Measurements from ENCODE around the gene CEP55.

Gene CEP55

DNA sequence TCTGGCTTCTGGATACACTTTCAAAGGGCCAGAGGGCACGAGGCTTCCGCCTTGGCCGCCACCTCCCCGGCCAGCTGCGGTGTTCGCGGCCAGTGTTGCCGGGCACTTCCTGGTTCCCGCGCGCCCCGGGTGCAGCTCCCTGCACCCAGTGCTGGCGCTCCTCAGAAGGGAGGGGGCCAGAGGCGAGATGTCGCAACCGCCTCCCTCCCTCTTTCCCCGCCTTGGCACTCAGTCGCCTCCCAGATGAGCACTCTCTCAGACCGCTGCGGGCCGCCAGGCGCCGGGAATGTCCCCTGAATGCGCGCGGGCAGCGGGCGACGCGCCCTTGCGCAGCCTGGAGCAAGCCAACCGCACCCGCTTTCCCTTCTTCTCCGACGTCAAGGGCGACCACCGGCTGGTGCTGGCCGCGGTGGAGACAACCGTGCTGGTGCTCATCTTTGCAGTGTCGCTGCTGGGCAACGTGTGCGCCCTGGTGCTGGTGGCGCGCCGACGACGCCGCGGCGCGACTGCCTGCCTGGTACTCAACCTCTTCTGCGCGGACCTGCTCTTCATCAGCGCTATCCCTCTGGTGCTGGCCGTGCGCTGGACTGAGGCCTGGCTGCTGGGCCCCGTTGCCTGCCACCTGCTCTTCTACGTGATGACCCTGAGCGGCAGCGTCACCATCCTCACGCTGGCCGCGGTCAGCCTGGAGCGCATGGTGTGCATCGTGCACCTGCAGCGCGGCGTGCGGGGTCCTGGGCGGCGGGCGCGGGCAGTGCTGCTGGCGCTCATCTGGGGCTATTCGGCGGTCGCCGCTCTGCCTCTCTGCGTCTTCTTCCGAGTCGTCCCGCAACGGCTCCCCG is 70.2 kb downstream of the CEP55 start, which contains the start of gene FFAR4:
FFAR4 (plus strand) TSS at position 231 of the 842 bp plus-strand sequence; CDS start at position 287, 56 bp downstream.
- DNase-seq (ENCODE audit: low spot score), result no peak

DNA sequence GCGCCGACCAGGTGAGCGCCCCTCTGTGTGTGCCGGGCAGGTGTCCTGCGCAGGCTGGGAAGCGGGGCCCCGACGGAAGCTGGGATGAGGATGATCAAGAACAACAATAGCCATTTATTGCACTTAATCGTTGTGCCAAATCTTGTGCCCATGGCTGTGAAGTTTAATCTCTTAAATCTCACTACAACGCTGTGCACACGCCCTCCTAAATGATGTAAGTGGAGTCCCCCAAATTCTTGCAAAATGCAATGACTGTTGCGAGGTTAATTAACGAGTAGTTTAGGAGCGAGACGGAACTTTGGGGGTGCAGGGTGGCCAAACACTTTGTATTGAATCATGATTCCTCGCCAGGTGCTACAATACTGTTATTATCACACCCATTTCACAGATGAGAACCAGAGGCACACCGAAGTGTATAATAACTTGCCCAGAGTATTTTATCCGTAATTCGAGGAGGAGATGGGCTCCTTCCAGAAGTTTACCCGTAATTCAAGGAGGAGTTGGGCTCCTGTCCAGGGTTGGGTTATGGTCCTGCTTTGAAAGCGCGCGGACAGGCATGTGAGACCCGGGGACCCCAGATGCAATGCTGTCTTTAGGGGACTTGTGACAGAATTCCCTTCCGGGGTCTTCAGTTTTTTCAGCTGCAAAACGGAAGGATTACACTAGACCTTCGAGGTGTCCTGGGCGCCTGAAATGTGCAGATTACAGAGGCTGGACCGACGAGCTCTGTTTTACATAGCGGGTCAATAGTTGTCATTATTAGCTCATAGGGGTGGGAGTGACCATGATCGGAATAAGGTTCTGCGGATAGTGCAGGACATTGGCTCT is 71.1 kb downstream of the CEP55 start:
- no peak for DNase-seq (ENCODE audit: low spot score)

DNA sequence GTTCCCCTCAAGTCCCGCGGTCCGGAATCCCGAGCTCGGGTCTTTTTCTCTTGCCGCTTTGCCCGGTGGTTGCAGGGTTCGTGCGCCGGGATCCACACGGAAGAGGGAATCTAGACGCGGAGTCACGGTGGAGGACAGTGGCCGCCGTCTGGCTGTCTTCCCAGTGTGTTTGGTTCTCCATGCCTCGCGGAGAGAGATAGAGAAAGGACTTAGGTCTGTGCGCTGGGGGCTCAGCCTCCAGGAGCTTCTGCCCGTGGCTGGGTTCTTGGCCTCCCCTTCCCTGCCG is 71.6 kb downstream of the CEP55 start:
- no peak for DNase-seq (ENCODE audit: low spot score)

DNA sequence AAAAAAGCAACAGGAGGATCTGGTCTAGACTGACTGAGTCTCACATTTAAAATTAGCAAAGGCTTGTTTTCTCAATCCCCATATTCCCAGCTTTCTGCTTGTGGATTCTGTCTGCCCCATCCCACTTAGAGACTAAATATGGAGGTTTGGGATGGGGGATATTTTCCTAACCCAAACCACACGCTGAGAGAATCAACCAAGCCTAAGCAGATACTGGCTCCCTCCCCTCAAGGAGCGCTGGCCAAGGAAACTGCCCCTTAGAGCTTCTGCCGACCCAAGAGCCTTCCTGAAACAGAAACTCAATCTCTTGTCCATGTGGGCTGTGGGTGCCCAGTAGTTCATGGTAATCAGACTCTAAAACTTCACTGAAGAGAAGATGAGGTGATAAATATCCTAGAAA is 74.0 kb downstream of the CEP55 start:
- DNase-seq (ENCODE audit: low spot score), result no peak

DNA sequence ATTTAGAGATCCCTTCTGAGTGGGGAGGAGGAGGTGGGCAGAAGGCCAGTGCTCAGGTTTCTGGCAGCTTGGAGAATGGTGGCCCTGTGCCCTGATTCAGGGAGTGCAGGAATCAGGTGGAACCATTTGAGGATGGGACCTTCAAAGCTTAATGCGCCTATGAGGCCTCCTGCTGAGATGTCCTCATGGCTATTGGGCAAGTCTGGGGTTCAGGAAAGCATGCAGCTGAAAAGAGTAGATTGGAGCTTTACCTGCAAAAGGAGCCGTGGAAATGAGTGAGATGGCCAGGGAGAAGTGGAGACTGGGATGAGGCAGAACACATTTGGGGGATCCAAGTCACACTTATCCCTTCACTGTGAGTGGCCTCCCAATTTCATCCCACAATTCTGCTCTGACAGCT is 76.2 kb downstream of the CEP55 start:
- DNase-seq (ENCODE audit: low spot score), result no peak

DNA sequence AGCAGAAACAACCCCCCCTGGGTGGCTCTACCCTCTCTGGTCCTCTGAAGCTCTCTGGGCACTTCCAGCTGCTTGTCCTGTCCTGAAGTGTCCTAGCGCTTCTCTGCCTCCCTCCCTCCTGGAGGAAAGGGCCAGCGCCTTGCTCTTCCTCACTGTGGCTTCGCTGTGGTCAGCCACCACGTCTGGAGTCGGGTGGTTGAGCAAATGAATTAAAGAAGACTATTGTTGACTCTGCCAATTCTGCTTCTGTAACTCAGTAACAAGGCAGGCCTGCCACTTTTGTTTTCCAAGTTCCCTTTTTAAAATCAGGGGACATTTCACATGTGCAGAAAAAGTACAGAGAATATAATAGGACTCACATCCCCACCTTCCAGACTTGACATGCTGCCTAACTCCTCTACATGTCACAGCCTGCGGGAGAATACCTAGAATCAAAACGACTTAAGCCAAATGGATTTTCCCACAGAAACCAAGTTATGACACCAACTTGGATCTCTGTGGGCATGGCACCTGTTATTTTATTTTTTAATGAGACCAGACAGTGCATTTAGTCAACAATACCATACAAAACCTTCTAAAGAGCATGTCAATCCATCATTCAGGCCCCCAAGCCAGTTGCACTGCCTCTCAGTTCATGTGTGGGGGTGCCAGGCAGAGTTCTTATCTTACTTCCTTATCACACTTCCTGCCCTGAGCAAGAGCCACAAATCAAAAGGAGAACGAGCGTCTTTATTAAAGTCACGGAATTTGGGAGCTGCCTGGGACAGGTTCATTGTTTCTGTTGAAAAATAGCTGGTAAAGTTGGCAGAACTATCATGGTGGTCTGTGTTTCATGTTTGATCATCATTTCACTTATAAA is 76.9 kb downstream of the CEP55 start:
- DNase-seq (ENCODE audit: low spot score), result no peak

DNA sequence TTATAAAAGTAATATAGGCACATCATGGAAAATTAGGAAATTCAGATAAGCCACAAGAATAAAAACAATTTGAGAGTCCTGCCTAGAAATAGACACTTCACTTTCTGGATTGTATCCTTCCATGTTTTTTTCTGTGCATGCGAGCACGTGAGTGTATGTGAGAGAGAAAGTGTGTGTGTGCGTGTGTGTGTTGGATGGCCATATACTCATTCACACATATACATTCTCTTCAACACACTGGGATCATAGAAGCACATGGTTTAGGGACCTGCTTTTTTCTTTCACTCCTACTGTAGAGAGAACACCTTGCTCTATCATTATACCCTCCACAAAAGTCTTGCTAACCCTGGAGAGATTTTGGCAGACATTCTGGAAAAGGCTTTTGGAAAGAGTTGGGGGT is 77.5 kb downstream of the CEP55 start:
- no peak for DNase-seq (ENCODE audit: low spot score)

DNA sequence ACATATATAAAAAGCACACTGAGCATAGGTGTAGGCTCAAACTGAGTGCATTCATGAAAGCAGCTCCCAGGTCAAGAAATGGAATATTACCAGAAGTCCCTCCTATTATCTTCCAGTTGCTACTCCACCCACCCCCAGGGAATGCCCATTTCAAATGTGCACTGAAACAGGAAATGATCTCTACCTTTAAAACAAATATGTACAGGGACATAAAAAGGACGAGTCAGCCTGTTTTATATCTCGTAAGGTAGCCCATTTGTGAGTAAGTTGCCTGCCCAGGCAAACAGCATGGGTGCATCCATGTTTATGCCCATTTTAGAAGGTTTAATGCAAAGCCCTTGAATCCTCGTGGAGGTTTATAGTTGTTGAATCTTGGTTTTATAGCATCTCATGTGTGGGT is 80.5 kb downstream of the CEP55 start:
- DNase-seq (ENCODE audit: low spot score), result no peak

DNA sequence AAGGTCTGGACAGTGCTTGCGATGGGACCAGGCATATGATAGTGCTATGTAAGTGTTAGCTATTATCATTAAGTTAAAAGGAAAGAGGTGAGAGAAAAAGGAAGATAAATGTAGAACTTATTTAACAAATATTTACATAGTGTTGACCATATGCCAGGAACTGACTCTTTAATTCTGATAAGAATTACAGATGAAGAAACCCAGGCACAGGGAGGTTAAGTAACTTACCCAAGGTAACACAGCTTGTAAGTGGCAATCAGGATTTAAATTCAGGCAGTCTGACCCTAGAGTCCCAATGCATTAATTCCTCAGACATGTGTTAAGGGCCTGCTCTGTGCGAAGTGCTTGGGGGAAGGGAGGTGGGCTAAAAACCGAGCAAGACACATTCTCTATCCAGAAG is 81.2 kb downstream of the CEP55 start:
- no peak for DNase-seq (ENCODE audit: low spot score)

Small RNA genes lying within 50 kb of the gene (small RNA-seq; reads per million reads assigned to genes)
- 0 to 0.09 reads per million in 2 experiments for gene RNA5SP323
